ENCODE data around the gene RHBG.

DNA sequence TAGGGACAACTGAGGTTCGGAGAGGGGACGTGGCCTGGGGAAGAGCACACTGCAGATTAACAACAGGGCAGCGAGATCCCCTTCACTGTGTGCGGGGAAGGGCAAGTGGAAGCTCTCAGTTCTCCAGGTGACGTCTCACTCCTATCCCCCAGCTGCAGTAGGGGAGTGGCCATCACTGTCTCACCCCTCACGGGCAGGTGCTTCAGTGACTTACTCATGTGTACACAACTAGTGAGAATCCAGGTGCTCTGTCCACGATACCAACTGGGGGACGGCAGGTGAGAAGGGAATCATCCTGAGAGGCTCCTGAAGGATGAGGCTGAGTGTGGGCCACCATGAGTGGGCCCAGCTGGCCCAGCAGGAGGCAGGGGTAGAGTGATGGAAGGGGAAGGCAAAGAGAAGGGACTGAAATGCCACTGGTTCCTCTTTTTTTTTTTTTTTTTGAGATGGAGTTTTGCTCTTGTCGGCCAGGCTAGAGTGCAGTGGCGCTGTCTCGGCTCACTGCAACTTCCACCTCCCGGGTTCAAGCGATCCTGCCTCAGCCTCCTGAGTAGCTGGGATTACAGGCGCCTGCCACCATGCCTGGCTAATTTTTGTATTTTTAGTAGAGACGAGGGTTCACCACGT, 25.9 kb downstream of the RHBG start:
- TF ChIP-seq CTCF (conservative IDR thresholded peaks at IDR 0.05) = no peak
- no peak for TF ChIP-seq EZH2 (IDR thresholded peaks at IDR 0.05; ENCODE audit: low read depth)
